Measurements from ENCODE around the gene DEAF1.
"Not testable (repeated sequence)": the region's sequence is repeated elsewhere in the genome, so short reads cannot be mapped to it uniquely, and the experiment has no call there.

Gene DEAF1

GRCh38 chr11:659532-660085 lies 35.4 kb downstream of the DEAF1 start:
- DNase-seq (ENCODE audit: low read depth) = no peak
- no peak for TF ChIP-seq CTCF (IDR thresholded peaks at IDR 0.05; ENCODE audit: control insufficient read depth, extremely low read depth, insufficient read depth)
- H3K4me3 ChIP-seq (ENCODE audit: low read depth, low read length) = no peak overlapping the region

GRCh38 chr11:657691-658126 lies 37.3 kb downstream of the DEAF1 start:
- H3K4me3 ChIP-seq (ENCODE audit: low read depth, low read length) = no peak overlapping the region
- TF ChIP-seq CTCF (IDR thresholded peaks at IDR 0.05; ENCODE audit: control insufficient read depth, extremely low read depth, insufficient read depth) = no peak
- no peak for DNase-seq (ENCODE audit: low read depth)

GRCh38 chr11:656866-657265 lies 38.2 kb downstream of the DEAF1 start:
- no peak for TF ChIP-seq CTCF (IDR thresholded peaks at IDR 0.05; ENCODE audit: control insufficient read depth, extremely low read depth, insufficient read depth)
- no peak overlapping the region for H3K4me3 ChIP-seq (ENCODE audit: low read depth, low read length)
- no peak for DNase-seq (ENCODE audit: low read depth)

- H3K4me3 ChIP-seq (ENCODE audit: low read depth, low read length) = no peak overlapping the region
- no peak for TF ChIP-seq CTCF (IDR thresholded peaks at IDR 0.05; ENCODE audit: control insufficient read depth, extremely low read depth, insufficient read depth)
These were observed 38.6 kb downstream of the DEAF1 start for GRCh38 chr11:656426-656825.

GRCh38 chr11:655036-655726 lies 39.8 kb downstream of the DEAF1 start:
- no peak for TF ChIP-seq CTCF (IDR thresholded peaks at IDR 0.05; ENCODE audit: control insufficient read depth, extremely low read depth, insufficient read depth)
- no peak for DNase-seq (ENCODE audit: low read depth)
- H3K4me3 ChIP-seq (ENCODE audit: low read depth, low read length) = no peak overlapping the region

More at GRCh38 chr11:656426-656825, 38.6 kb downstream of the DEAF1 start:
- no peak for DNase-seq (ENCODE audit: low read depth)

- not testable (repeated sequence) for H3K4me3 ChIP-seq (ENCODE audit: low read depth, low read length); DNase-seq (ENCODE audit: low read depth)
These were observed 40.6 kb downstream of the DEAF1 start for GRCh38 chr11:654444-654843.

DNA sequence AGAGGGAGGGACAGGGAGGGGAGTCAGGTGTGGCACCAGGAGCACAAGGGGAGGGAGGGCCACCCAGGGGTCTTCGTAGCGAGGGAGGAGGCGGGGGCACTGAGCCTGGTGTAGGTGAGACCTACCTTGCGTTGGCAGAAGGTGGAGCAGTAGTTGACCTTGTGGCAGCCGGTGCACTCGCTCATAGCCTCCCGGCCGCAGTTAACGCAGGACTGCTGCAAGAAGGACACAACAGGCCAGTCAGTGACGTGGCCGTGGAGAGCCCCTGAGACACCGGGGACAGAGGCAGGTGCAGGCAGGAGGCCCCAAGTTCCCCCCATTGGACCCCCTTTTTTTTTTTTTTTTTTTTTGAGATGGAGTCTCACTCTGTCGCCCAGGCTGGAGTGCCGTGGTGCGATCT lies 41.2 kb downstream of the DEAF1 start:
- no peak overlapping the region for H3K4me3 ChIP-seq (ENCODE audit: low read depth, low read length)
- TF ChIP-seq CTCF (IDR thresholded peaks at IDR 0.05; ENCODE audit: control insufficient read depth, extremely low read depth, insufficient read depth) = no peak
- DNase-seq (ENCODE audit: low read depth) = no peak

DNA sequence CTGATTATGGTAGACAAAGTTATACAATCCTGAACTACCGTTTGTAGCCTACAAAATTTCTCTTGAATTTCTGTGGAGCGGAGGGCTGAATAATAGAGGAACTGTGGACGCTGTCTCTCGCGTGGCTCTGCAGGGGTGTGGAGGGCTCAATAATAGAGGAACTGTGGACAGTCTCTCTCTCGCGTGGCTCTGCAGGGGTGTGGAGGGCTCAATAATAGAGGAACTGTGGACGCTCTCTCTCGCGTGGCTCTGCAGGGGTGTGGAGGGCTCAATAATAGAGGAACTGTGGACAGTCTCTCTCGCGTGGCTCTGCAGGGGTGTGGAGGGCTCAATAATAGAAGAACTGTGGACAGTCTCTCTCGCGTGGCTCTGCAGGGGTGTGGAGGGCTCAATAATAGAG lies 41.9 kb downstream of the DEAF1 start:
- not testable (repeated sequence) for H3K4me3 ChIP-seq (ENCODE audit: low read depth, low read length); DNase-seq (ENCODE audit: low read depth)
